HG02870 (cell line): Measurements from ENCODE around the gene TAF15.

ENCODE experiments used
- ATAC-seq: cut with Tn5 transposase; IDR thresholded peaks from one replicate; pipeline ENCODE4 v1.9.1; 2021; ENCODE audit warnings: mild to moderate bottlenecking, moderate library complexity; ENCODE audit not compliant: unreplicated experiment

The TAF15 gene

DNA sequence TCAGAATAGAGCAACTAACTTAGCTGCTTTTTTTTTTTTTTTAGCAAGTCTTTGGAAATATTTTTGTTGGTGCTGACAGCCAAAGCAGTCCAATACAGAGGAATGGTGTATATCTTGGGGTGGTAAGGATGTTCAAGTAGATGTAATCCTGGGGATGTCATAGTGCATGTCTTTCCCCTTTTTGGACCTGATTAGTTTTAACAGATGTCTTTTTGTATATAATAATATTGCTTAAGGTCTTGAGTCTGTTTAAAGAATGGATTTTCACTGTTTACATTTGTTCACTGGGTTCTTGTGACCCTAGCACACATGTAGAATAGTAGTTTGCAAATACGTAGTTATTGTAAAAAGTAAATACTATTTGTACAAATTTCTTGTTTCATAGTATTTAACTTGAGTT is 7.9 kb downstream of the TAF15 start:
- ATAC-seq, result no peak

DNA sequence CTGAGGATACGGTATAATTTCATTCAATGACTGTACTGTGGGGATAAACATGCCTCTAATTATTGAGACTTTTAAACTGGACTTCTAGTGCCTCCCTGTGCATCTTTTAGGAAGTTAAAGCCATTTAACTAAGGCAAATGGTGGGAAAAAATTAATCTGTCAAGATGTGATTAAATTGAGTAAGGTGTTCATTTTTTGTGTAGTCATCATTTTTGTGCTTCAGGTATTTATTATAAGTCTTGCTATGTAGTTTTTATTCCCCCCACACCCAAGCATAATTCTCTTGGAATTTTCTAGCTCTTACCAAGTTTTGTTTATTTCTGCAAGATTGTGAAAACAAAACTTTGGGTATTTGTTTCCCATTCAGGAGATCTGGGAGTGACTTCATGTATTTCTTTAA is 10.2 kb downstream of the TAF15 start:
- no peak for ATAC-seq

DNA sequence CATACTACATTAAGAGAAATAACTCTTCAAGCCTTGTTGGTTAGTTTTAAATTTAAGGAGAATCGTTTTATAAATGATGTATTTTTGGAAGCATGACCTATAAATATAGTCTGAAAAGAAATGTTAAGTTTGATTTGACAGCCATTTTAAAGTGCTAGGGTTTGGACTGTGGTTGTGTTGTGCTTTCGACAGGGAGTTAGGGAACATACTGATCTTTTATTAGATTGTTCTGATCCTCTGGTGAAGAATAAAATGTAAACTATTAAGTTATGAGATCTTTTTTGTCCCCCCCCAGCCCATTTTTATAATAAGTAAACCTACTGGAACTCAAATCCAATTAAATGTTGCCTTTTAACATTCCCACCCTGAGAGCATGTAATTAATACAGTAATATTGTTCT is 12.0 kb downstream of the TAF15 start:
- no peak for ATAC-seq

DNA sequence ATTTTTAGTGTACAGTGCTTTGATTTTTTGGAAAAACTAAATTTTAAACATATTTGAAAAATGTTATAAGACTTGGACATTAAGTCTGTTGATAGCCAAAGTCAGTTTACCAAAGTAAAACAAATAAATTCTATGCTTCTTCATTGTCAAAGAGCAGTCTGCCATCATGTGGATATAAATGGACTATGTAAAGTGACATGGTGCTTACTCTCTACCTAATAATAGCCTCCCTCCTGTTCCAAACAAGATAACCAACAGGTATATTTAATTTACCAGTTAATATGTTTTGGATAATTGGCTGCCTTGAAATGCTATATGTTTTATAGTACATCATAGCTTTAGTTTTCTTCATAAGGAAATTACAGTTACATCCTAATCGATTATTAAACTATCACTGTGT is 15.9 kb downstream of the TAF15 start:
- ATAC-seq, result no peak

DNA sequence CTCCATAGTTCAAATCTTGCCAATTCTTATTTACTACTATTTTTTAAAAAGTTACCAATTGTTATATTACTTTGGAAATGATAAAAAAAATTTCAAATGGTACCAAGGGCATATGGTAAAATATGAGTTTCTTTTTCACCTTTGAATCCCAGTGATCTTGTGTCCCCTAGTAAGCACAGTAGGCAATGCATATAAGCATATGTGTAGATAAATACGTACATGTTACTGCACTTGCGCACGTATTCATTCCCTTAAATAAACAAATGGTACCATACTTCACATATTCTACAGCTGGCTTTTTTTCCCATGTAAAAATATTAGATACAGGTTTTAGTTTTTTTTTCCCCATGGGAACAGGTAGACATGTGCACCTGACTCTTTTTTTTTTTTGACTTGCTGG is 31.8 kb downstream of the TAF15 start:
- no peak for ATAC-seq

DNA sequence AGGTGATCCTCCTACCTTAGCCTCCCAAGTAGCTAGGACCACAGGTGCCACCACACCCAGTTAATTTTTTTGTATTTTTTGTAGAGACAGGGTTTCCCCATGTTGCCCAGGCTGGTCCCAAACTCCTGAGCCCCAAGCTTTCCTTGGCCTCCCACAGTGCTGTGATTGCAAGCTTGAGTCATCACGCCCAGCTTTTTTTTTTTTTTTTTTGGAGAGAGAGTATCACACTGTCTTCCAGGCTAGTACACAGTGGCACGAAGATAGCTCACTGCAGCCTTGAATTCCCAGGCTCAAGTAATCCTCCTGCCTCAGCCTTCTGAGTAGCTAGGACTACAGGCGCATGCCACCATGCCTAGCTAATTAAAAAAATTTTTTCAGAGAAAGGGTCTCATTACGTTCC is 32.2 kb downstream of the TAF15 start:
- no peak for ATAC-seq

DNA sequence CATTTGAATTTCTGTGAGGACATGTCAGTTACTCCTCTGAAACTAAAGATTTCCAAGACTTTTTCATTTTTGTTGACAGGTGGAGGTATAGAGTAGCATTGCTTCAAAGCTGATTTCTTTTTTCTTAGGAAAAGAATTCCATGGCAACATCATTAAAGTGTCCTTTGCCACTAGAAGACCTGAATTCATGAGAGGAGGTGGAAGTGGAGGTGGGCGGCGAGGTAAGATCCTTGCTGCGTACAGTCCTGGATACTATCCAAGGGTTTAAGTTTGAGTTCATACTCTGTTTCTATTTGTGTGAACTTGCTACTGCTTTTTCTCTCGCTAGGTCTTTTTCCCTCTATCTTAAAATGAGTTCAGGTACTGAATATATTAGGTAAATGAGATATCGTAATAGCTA is 33.0 kb downstream of the TAF15 start:
- ATAC-seq, result no peak

DNA sequence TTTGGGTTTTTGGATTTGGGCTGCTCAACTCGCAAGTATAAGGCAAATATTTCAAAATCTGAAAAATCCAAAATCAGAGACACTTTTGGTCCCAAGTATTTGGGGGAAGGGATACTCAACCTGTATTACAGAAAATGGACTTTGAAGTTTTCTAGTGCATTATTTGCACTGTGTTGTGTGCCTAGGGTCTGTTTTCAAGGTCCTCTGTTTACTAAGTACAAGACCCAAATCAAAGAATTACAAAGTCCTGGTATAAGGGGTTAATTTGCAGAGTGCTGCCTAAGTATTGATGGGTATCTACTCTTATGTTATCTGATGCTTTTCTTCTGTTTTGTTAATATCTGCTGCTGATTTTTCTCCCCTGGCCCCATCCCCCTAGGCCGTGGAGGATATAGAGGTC is 34.4 kb downstream of the TAF15 start:
- no peak for ATAC-seq

DNA sequence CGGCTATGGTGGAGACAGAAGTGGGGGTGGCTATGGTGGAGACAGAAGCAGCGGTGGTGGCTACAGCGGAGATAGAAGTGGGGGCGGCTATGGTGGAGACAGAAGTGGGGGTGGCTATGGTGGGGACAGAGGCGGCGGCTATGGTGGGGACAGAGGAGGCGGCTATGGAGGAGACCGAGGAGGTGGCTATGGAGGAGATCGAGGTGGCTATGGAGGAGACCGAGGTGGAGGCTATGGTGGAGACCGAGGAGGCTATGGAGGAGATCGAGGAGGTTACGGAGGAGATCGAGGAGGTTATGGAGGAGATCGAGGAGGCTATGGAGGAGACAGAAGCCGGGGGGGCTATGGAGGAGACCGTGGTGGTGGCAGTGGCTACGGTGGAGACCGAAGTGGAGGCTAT is 35.3 kb downstream of the TAF15 start:
- ATAC-seq, result no peak

DNA sequence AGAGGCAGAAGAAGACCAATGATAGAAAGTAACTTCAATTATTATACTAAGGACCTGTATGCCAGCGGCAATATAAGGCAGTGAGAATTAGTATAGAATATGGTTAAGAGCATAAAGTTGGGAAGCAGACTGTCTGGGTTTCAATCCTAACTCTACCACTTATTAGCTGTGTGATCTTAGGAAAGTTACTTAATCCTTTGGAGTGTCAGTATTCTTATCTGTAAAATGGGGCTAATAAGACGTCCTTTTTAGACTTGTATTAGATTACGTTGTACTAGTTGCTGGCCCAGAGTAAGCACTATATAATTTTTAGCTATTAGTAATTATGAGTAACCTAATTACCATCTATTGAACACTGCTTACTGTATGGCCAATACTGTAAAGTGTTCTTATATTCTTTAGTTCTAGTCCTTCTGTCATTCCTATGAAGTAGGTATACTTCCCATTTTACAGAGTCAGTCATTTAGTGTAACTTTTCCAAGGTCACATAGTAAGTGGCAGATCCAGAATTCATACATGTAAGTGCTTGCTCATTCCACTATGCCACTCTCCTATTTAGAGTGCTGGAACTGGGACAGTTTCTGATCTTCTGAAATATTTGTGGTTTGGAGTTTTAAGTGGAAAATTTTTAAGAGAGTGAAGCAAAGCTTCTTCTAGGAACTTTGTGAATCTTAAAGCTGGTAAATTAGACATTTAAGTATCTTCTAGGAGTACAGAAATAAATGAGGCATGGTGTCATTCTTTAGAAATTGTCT is 36.9 kb downstream of the TAF15 start:
- no peak for ATAC-seq

DNA sequence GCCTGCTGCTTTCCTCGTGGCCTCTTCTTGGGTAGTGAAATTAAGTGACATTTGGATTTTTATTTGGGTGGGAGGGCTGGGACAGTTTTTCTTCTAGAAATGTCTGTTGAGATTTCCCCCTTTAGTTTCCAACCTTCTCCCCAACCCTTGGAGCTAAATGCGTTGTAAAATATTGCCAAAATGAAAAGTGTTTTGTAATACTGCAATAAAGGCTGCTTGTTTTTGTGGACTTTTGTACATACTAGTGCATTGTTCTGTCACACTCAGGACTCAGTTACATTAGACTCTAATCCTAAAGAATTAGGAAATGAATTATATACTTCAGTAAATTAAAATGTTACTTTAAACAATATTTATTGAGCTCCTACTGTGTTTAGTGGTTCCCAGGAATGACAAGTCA is 37.7 kb downstream of the TAF15 start:
- no peak for ATAC-seq

DNA sequence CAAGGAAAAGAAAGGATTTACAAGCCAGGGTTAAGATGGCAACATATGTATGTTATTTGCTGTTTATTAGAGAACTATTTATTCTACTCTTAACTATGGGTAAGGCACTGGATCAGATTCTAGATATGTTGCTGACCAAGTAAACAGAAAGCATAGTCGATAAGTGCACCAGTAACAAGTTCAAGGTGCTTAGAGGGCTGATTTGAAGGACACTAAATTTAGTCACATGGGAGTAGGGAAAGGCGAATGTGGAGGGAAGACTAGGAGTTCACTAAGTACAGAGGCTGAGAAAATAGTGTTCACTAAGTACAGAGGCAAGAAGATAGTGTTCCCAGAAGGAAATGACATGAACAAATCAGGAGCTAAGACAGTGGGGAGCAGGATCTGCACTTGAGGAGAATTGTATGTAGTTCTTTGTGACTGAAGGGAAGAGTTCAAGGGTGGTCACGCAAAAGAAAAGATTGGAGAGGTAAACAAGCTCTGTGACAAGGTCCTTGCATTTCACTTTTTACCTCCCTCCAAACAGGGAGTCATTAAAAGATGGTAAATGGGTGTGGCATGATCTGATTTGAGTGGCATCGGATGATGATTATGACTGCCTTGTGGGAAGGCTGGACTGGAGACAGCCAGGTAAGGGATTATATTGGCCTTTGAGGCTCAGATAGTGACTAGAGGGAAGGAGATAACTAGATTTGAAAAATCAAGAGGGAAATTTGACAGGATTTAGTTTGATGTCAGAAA is 38.5 kb downstream of the TAF15 start:
- ATAC-seq, result no peak

DNA sequence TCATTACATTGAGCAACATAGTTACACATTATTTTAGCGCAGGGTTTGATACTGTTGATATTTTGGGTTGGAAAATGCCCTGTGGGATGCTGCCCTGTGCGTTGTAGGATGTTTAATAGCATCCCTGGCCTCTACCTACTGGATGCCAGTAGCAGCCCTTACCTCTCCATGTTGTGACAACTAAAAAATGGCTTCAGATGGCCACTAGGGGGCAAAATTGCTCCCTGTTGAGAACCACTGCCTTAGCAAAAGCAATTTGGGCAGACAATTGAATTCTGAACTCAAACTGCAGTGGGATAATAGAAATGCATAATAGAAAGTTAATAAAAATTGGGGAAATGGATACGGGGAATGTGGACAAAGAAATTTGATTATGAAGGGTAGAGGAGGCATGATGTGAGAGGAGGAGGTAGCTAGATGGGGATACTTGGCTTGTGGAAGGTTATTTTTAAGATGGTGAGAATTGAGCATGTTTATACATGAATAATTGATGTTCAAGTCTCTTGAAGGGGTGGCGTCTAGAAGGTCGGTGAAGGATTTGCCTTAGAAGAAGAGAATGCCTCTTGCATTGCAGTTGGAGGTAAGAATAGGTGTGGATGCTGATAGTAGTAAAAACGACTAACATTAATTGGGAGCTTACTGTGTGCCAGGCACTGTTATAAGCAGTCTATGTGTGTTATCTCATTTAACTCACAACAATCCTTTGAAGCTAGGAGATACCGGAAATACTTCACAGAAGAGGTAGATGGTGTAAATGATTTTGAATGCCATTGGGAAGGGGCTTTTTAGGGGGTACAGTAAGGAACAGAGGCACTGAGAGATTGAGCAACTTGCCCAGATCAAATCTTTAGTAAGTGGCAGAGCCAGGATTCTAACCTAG is 40.4 kb downstream of the TAF15 start:
- no peak for ATAC-seq

DNA sequence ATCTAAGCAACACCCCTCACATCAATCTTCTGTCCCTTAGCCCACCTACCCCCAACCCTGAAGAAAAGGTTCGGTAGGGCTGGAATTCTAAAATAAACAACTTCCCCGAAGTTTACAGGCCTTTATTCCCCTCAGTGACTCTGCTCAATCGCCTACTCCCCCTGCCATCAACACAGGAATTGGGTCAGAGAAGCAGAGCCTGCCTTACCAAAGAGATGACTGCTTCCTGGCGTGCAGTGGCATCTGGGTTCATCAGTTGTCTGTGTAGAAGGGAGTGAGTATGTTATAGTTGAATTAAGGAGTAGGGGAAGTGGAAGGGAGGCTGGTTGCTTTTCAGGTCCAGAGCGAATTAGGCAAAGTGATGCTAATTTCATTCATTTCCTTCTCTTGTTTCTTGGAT is 46.7 kb downstream of the TAF15 start:
- ATAC-seq, result no peak

DNA sequence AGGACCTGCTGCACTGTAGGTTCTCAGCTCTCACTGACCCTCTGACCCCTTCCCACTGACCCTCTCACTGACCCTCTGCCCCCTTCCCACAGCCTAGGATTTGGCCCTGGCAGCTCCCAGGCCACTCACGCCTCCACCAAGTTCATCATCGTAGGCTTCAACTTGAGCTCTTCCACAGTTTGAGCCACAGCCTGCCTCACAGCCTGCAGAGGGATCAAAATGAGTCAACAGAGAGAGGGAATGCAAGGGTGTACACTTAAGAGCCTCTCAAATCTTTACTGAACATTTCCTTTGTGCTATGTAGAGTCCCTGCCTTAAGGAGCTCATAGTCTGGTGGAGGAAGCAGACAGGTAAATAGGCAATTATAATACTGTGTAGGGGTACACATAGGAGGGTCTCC is 47.3 kb downstream of the TAF15 start:
- no peak for ATAC-seq

DNA sequence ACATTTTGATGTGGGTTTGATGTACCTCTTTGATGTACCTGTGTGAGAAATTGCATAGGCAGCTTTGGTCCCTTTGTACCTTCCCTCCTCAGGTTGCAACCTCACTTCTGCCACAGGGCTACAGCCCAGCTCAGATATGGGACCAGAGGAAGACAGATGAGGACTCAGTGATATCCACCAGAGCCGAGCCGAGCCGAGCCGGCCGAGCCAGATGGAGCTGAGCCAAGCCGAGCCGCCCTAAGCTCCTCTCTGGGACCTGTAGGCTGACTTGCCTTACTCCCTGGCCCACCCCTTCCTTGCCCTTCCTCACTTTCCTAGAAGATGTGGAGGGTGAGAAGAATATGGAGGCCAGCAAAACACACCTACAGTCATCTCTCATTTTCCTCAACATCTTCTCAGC is 55.6 kb downstream of the TAF15 start:
- ATAC-seq, result no peak

DNA sequence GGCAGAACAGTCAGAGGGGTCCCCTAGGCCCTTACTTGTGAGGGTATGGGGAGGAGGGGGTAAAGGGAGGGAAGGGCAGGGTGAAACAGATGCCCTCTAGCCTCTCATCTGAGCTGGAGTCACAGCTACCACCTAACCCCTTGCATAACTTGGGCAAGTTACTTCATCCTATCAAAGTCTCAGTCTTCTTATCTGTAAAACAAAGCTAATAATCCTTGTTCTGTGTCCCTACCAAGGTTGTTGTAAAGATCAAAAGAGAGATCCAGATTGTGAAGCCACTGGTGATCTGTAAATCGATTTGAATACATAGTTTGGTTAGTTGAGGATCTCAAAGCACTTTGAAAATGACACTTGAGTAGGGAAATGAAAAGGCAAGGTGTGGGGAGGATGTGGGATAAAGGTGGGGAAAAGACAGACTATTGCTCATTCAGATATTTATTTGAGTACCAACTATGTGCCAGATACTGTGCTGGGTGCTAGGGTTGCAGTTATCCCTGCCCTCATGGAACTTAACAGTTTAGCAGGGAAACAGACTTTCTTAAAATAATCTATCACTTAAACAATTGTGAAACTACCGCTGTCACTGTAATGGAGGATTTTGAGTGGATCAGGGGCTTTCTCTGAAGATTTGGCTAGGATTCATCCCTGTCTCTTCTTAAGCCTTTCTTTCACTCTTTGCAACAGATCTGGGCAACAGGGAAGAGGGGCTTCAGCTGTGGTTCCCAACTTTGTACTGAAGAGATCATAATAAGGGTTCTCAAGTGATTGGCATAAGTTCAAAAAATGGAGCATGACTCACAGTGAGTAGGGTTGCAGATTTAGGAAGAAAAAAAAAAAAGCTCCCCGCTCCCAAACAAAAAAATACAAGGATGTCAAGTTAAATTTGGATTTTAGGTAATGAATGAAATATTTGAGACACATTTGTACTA is 56.4 kb downstream of the TAF15 start:
- no peak for ATAC-seq

DNA sequence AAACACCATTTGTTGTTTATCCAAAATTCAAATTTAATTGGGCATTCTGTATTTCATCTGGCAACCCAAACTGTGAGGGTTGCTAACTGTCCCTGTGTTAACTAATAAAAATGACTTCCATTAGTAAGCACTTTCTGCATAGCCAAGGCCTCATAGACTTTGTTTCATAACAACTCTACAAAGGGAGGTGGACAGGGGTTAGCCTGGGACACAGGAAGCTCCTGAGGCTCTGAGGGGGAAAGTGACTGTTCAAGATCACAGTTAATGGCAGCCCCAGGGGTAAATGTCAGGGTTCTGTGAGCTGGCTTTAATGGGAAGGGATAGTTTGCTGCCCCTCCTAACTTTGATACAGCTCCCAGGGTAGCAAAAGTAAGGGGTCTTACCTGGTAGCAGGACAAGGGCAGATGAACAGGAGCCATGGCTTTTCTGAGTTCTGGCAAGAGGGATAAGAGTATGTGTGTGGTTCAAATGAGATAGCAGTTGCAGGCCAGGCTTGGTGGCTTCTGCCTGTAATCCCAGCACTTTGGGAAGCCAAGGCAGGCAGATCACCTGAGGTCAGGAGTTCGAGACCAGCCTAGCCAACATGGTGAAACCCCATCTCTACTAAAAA is 57.2 kb downstream of the TAF15 start:
- ATAC-seq, result no peak

DNA sequence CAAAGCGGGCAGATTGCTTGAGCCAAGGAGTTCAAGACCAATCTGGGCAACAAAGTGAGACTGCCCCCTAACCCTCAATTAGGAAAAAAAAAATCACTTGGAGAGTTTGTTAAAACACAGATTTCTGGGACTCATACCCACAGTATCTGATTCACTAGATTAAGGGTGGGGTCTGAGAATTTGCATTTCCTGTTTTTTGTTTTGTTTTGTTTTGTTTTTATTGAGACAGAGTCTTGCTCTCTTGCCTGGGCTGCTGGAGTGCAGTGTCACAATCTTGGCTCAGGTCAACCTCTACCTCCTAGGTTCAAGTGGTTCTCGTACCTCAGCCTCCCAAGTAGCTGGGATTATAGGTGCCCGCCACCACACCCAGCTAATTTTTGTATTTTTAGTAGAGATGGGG is 58.3 kb downstream of the TAF15 start:
- no peak for ATAC-seq

DNA sequence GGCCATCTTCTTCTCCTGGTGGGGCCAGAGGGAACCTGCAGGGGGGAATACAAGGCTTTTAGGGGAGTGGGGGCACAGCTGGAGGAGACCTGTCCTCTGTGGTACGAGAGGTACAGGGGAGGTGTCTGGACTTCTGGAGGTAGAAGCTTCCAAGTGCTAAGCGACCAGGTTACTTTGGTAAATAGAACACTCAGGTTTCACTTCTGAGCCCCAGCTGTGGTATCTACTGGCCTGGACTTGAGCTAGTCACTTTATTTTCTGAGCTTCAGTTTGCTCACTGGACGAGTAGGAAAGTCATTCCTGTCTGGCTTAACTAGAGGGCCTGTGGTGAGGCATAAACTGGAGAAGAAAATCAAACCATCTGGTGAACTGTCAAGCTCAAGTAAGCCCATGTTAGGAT is 59.5 kb downstream of the TAF15 start, which contains the start of gene HEATR9:
TSS of gene HEATR9 (minus strand) at position 155 of the 400 bp plus-strand sequence. CDS start at position 6, 149 bp downstream.
- no peak for ATAC-seq
